CD4-positive, alpha-beta T cell treated with Interferon gamma for 1 hour (primary cell): ENCODE measurements around the gene TPGS2.
"Not testable (repeated sequence)": the region's sequence is repeated elsewhere in the genome, so short reads cannot be mapped to it uniquely, and the experiment has no call there.

ENCODE experiments used
- DNase-seq: peaks from one replicate; pipeline ENCODE4 v3.0.0-alpha.2; 2020

TPGS2 gene

GRCh38 chr18:36819621-36820020, 9.2 kb downstream of the TPGS2 start:
- DNase-seq = no peak

- DNase-seq = no peak
These were observed 10.2 kb downstream of the TPGS2 start for GRCh38 chr18:36818652-36819051.

- no peak for DNase-seq
These were observed 11.8 kb downstream of the TPGS2 start for GRCh38 chr18:36817039-36817438.

GRCh38 chr18:36816096-36816495, 12.7 kb downstream of the TPGS2 start:
- DNase-seq = not testable (repeated sequence)

GRCh38 chr18:36814994-36815393, 13.8 kb downstream of the TPGS2 start:
- no peak for DNase-seq

- no peak for DNase-seq
These were observed 15.0 kb downstream of the TPGS2 start for GRCh38 chr18:36813824-36814223.

- DNase-seq = no peak
These were observed 15.6 kb downstream of the TPGS2 start for GRCh38 chr18:36813101-36813775.

GRCh38 chr18:36812678-36813077, 16.1 kb downstream of the TPGS2 start:
- DNase-seq = no peak

GRCh38 chr18:36811955-36812354, 16.8 kb downstream of the TPGS2 start:
- DNase-seq = no peak

GRCh38 chr18:36811430-36811829, 17.4 kb downstream of the TPGS2 start:
- no peak for DNase-seq

GRCh38 chr18:36809590-36810381, 19.0 kb downstream of the TPGS2 start:
- DNase-seq = peak; percentile 19

GRCh38 chr18:36808681-36809080, 20.1 kb downstream of the TPGS2 start:
- no peak for DNase-seq

- no peak for DNase-seq
These were observed 23.7 kb downstream of the TPGS2 start for GRCh38 chr18:36805105-36805504.

GRCh38 chr18:36798738-36799473, 29.9 kb downstream of the TPGS2 start:
- no peak for DNase-seq

GRCh38 chr18:36792634-36793283, 36.0 kb downstream of the TPGS2 start:
- DNase-seq = no peak

- no peak for DNase-seq
These were observed 42.1 kb downstream of the TPGS2 start for GRCh38 chr18:36786686-36787085.

- no peak for DNase-seq
These were observed 45.0 kb downstream of the TPGS2 start for GRCh38 chr18:36783792-36784191.

- DNase-seq = no peak
These were observed 46.1 kb downstream of the TPGS2 start for GRCh38 chr18:36782710-36783109.

GRCh38 chr18:36780748-36781147, 48.1 kb downstream of the TPGS2 start:
- no peak for DNase-seq

- DNase-seq = no peak
These were observed 51.2 kb downstream of the TPGS2 start for GRCh38 chr18:36777566-36777965.

GRCh38 chr18:36776650-36777049, 52.2 kb downstream of the TPGS2 start:
- no peak for DNase-seq

- no peak for DNase-seq
These were observed 53.4 kb downstream of the TPGS2 start for GRCh38 chr18:36775396-36775795.

GRCh38 chr18:36772241-36772723, 56.5 kb downstream of the TPGS2 start:
- no peak for DNase-seq
